Measurements from ENCODE around the gene ACSS1.

DNA sequence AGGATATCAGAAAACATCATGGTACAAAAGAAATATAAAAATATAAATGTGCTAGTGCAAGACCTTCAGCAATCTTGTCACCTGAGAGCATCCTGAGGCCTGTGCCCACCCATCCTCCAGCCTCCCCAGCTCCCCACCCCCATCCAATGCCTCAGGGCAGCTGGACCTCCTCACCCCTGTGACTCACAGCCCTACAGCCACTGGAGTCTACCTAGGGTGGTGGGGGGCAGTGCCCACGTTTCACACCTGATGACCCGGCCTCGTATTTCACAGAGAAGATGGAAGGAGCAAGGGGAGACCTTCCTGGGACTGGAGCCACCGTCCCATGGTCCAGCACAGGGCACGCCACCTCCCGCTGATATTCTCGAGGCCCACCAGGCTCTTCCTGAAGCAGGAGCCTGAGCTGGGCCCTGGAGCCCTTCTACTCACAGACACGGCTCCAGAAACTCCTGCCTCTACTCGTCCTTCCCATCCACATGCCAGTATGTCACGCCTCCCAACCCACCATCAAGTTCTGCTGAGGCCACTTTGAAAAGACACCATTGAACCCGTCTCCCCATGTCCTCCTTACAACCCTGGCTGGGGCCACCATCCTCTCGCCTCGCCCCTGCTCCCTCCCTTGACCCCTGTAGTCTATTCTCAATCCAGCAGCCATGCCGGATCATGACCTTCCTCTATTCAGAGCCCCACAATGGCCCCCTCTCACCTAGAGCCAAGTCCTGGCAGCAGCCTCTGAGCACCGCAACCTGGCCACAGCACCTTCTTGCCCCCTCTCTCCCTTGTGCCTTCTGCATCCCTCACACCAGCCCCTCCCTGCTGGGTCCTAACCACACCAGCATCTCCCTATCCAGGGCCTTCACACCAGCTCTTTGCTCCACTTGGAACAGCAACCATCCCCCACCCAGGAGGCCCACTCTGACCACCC, 78.6 kb downstream of the ACSS1 start:
- TF ChIP-seq ELF4 (IDR thresholded peaks at IDR 0.05), result no peak
- TF ChIP-seq TARDBP (IDR thresholded peaks at IDR 0.05), result no peak
- no peak for TF ChIP-seq CTBP1 (IDR thresholded peaks at IDR 0.05; ENCODE audit: borderline replicate concordance)
- no peak for TF ChIP-seq L3MBTL2 (conservative IDR thresholded peaks at IDR 0.05)
- no peak for TF ChIP-seq SP1 (IDR thresholded peaks at IDR 0.05)
- TF ChIP-seq SUZ12 (IDR thresholded peaks at IDR 0.05), result no peak

Measured in HEK293T (cell line).